HepG2 (cell line): ENCODE data around the gene ACP2. TPM values are rescaled to one million over a fixed set of nuclear protein-coding genes. Genes with fewer than 3 reads are reported as not detected.

Experiments used
- ARNT ChIP-seq: fragments of 450-650 bp; IDR thresholded peaks from 2 replicates; pipeline ENCODE4 v1.6.1; 2017
- ATRX ChIP-seq: sonication (generic); formaldehyde crosslinking; IDR thresholded peaks from 2 replicates; pipeline ENCODE4 v1.4.0; 2020; ENCODE audit warnings: missing genetic modification reagents, borderline replicate concordance
- CSRNP2 ChIP-seq: sonication (generic); formaldehyde crosslinking; conservative IDR thresholded peaks from 2 replicates; pipeline ENCODE4 v1.8.0; 2022; ENCODE audit warnings: low read depth, missing genetic modification reagents
- FOSL2 ChIP-seq: sonication (generic); formaldehyde crosslinking; IDR thresholded peaks from 2 replicates; pipeline ENCODE4 v1.4.0; 2020; ENCODE audit warnings: missing genetic modification reagents
- HNF4G ChIP-seq, 2 experiments: sonication (generic) in 1 of 2; formaldehyde crosslinking in 1 of 2; IDR thresholded peaks; 2 replicates each; pipeline versions ENCODE4 v1.4.0 to v1.6.1; 2011 to 2020; ENCODE audit warnings: borderline replicate concordance in 2 of 2, low read depth in 2 of 2, mild to moderate bottlenecking in 2 of 2, low read length in 1 of 2, missing genetic modification reagents in 1 of 2, moderate library complexity in 1 of 2
- MED13 ChIP-seq: sonication (generic); formaldehyde crosslinking; IDR thresholded peaks from 2 replicates; pipeline ENCODE4 v1.5.0; 2020; ENCODE audit warnings: missing genetic modification reagents
- NR1H2 ChIP-seq: sonication (generic); formaldehyde crosslinking; IDR thresholded peaks from 2 replicates; pipeline ENCODE4 v1.8.1; 2022; ENCODE audit warnings: low read depth, missing genetic modification reagents, borderline replicate concordance
- PAF1 ChIP-seq: IDR thresholded peaks from 2 replicates; pipeline ENCODE4 v1.6.1; 2016; ENCODE audit warnings: missing genetic modification reagents, missing compliant biosample characterization
- TMF1 ChIP-seq: sonication (generic); formaldehyde crosslinking; IDR thresholded peaks from 2 replicates; pipeline ENCODE4 v1.8.1; 2022; ENCODE audit warnings: low read depth, missing genetic modification reagents
- ZFAT ChIP-seq: sonication (generic); formaldehyde crosslinking; conservative IDR thresholded peaks from 2 replicates; pipeline ENCODE4 v1.8.1; 2023; ENCODE audit warnings: missing genetic modification reagents, inconsistent platforms
- ZNF160 ChIP-seq: sonication (generic); formaldehyde crosslinking; IDR thresholded peaks from 2 replicates; pipeline ENCODE4 v1.8.0; 2022; ENCODE audit warnings: mild to moderate bottlenecking, inconsistent platforms, missing genetic modification reagents
- ZNF180 ChIP-seq: sonication (generic); formaldehyde crosslinking; IDR thresholded peaks from 2 replicates; pipeline ENCODE4 v1.4.0; 2020; ENCODE audit warnings: low read depth, missing genetic modification reagents, borderline replicate concordance
- ZNF337 ChIP-seq: sonication (generic); formaldehyde crosslinking; IDR thresholded peaks from 2 replicates; pipeline ENCODE4 v1.5.1; 2020; ENCODE audit warnings: missing genetic modification reagents, low read depth, mild to moderate bottlenecking, borderline replicate concordance
- ZNF33A ChIP-seq: sonication (generic); formaldehyde crosslinking; IDR thresholded peaks from 2 replicates; pipeline ENCODE4 v1.5.1; 2020; ENCODE audit warnings: missing genetic modification reagents, mild to moderate bottlenecking, moderate library complexity, borderline replicate concordance
- ZNF792 ChIP-seq: IDR thresholded peaks from 2 replicates; pipeline ENCODE4 v1.6.1; 2016
- polyA plus RNA-seq, 8 experiments: library from polyadenylated mRNA; depleted of rRNA in 3 of 8; stranded (reverse) in 7 of 8; unstranded in 1 of 8; fragments of >200 nt; fragmentation: Illumina TruSeq in 4 of 8; extraction: Trizol in 4 of 8; gene quantifications; 2 replicates each; pipeline versions ENCODE4 v1.2.1 to v1.2.3, GENCODE V29; 2011 to 2016; ENCODE audit warnings: low read depth in 4 of 8, missing spikeins in 1 of 8, mixed read lengths in 1 of 8; ENCODE audit not compliant: insufficient read depth in 1 of 8
- total RNA-seq, 5 experiments: library from RNA; depleted of rRNA; stranded (reverse); fragments of >200 nt; fragmentation: Illumina TruSeq; extraction: Trizol; gene quantifications; 2 replicates each; pipeline ENCODE4 v1.2.3, GENCODE V29; 2016; ENCODE audit warnings: low read depth in 1 of 5
- TF ChIP-seq, protein P1 (sequence below), 2 experiments: fragments of 450-650 bp in 1 of 2; sonication (generic) in 1 of 2; formaldehyde crosslinking in 1 of 2; IDR thresholded peaks; 2 replicates each; pipeline versions ENCODE4 v1.6.1 to v1.8.0; 2016 to 2022; ENCODE audit warnings: antibody characterized with exemption in 1 of 2, mild to moderate bottlenecking in 1 of 2, missing genetic modification reagents in 1 of 2
- TF ChIP-seq, protein P2 (sequence below): sonication (generic); formaldehyde crosslinking; IDR thresholded peaks from 2 replicates; pipeline ENCODE4 v1.4.0; 2020; ENCODE audit warnings: mild to moderate bottlenecking, low read depth, missing genetic modification reagents

ACP2 gene
- total and polyA plus RNA-seq, 2 of the 13 experiments (the other 11 are each of a cell fraction or from before 2014, with no cell fraction given): 17.7 to 20.2 TPM

- TF ChIP-seq ZNF160 (CRISPR knock-in tag) (no peak), ZFAT (CRISPR knock-in tag) (no peak), TMF1 (no peak), ZNF337 (CRISPR knock-in tag) (no peak), ZNF792 (CRISPR knock-in tag) (no peak), PAF1 (CRISPR knock-in tag) (no peak), MED13 (no peak), CSRNP2 (CRISPR knock-in tag) (no peak), HNF4G (IDR thresholded peaks at IDR 0.05; ENCODE audit: borderline replicate concordance, low read depth, low read length) (peak; percentile 96), HNF4G (CRISPR knock-in tag; IDR thresholded peaks at IDR 0.05; ENCODE audit: borderline replicate concordance, low read depth) (0 out of 2 replicates have a peak, but pooled peaks have one; percentile 70), FOSL2 (CRISPR knock-in tag) (peak; percentile 42; the same call in 1 of the 2 replicates), ZNF33A (CRISPR knock-in tag) (no peak), ZNF180 (no peak), NR1H2 (CRISPR knock-in tag) (0 out of 2 replicates have a peak, but pooled peaks have one; percentile 45), ATRX (CRISPR knock-in tag) (no peak), ARNT (no peak)
- TF ChIP-seq, protein P1, sequence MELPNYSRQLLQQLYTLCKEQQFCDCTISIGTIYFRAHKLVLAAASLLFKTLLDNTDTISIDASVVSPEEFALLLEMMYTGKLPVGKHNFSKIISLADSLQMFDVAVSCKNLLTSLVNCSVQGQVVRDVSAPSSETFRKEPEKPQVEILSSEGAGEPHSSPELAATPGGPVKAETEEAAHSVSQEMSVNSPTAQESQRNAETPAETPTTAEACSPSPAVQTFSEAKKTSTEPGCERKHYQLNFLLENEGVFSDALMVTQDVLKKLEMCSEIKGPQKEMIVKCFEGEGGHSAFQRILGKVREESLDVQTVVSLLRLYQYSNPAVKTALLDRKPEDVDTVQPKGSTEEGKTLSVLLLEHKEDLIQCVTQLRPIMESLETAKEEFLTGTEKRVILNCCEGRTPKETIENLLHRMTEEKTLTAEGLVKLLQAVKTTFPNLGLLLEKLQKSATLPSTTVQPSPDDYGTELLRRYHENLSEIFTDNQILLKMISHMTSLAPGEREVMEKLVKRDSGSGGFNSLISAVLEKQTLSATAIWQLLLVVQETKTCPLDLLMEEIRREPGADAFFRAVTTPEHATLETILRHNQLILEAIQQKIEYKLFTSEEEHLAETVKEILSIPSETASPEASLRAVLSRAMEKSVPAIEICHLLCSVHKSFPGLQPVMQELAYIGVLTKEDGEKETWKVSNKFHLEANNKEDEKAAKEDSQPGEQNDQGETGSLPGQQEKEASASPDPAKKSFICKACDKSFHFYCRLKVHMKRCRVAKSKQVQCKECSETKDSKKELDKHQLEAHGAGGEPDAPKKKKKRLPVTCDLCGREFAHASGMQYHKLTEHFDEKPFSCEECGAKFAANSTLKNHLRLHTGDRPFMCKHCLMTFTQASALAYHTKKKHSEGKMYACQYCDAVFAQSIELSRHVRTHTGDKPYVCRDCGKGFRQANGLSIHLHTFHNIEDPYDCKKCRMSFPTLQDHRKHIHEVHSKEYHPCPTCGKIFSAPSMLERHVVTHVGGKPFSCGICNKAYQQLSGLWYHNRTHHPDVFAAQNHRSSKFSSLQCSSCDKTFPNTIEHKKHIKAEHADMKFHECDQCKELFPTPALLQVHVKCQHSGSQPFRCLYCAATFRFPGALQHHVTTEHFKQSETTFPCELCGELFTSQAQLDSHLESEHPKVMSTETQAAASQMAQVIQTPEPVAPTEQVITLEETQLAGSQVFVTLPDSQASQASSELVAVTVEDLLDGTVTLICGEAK (IDR thresholded peaks at IDR 0.05): no peak
- TF ChIP-seq, protein P1 (CRISPR knock-in tag; IDR thresholded peaks at IDR 0.05): no peak
- TF ChIP-seq, protein P2, sequence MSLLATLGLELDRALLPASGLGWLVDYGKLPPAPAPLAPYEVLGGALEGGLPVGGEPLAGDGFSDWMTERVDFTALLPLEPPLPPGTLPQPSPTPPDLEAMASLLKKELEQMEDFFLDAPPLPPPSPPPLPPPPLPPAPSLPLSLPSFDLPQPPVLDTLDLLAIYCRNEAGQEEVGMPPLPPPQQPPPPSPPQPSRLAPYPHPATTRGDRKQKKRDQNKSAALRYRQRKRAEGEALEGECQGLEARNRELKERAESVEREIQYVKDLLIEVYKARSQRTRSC: no peak
These were observed 9.1 kb upstream of the ACP2 start, which contains the start of gene NR1H3 (continued) for GRCh38 chr11:47257517-47258316.
